Measurements from ENCODE around the gene BTBD16. TPM values are rescaled to one million over a fixed set of nuclear protein-coding genes. Genes with fewer than 3 reads are reported as not detected.

BTBD16 gene
- total and polyA plus RNA-seq, 2 of the 4 experiments (the other 2 are of a cell fraction) = not detected

- in situ Hi-C loops (cut with MboI; ENCODE audit: low sequenced_read_pairs) (no loop called here), dilution Hi-C loops (cut with HindIII; ENCODE audit: low sequenced_read_pairs, unreplicated experiment) (no loop called here), intact Hi-C loops (cut with micrococcal nuclease) (no loop called here)
- CTCF ChIA-PET = interaction anchor here (0.8 to 0.9 kb wide), 2 partner anchors 10 to 141 kb away, joined by 3 to 4 read pairs; no protein-coding TSS in a partner anchor
- Histone ChIP-seq H3K9me3 (ENCODE audit: control insufficient read depth, insufficient read depth, low read length) (no peaks in the 10 kb centered on the region), H3K4me3 (ENCODE audit: insufficient read depth, low read depth, low read length) (no peak overlapping the region), H3K4me2 (ENCODE audit: low read depth, low read length) (no peak overlapping the region), H3K4ac (ENCODE audit: low read depth, low read length) (no peak overlapping the region), H2BK15ac (ENCODE audit: low read depth, low read length) (no peak overlapping the region), H3K36me3 (ENCODE audit: control insufficient read depth, insufficient read depth, low read length) (no peaks in the 10 kb centered on the region), H2AK9ac (replicated peaks; ENCODE audit: low read depth, low read length, poor library complexity) (no peak overlapping the region), H3K18ac (ENCODE audit: low read depth, low read length) (no peak overlapping the region), H4K91ac (ENCODE audit: insufficient read depth, low read depth, low read length) (no peak overlapping the region), H3K4me1 (ENCODE audit: control insufficient read depth, insufficient read depth, low read length) (no peaks in the 10 kb centered on the region), H2BK5ac (ENCODE audit: low read depth, low read length, poor library complexity, severe bottlenecking) (no peak overlapping the region), H2AFZ (replicated peaks; ENCODE audit: low read length, poor library complexity) (no peak overlapping the region), H3K79me1 (ENCODE audit: low read depth in 1 of 2, low read length in 2 of 2) (no peaks in the 10 kb centered on the region), H4K20me1 (ENCODE audit: insufficient read depth, low read length) (no peaks in the 10 kb centered on the region), H3K23ac (ENCODE audit: low read depth, low read length) (no peak overlapping the region), H4K5ac (ENCODE audit: low read depth, low read length) (no peak overlapping the region), H2BK120ac (ENCODE audit: low read depth, low read length) (no peak overlapping the region), H2AK5ac (ENCODE audit: low read depth, low read length) (no peak overlapping the region), H3K9me1 (ENCODE audit: insufficient read depth, low read length) (0 out of 2 replicates have a peak, but pooled peaks cover 2% of the 10 kb centered on the region), H3K27me3 (ENCODE audit: control insufficient read depth, insufficient read depth, low read length) (peaks cover 17% of the 10 kb centered on the region; the same call in 1 of the 2 replicates), H3K14ac (replicated peaks; ENCODE audit: low read depth, low read length) (no peak overlapping the region), H3K56ac (ENCODE audit: extremely low read depth, insufficient read depth, low read length) (no peak overlapping the region), H3K9ac (ENCODE audit: low read depth, low read length) (no peak overlapping the region), H2BK20ac (ENCODE audit: low read depth, low read length) (no peak overlapping the region), H4K8ac (ENCODE audit: low read depth in 2 of 2, low read length in 2 of 2) (no peak overlapping the region), H3K27ac (ENCODE audit: insufficient read depth, low read length) (no peak overlapping the region)
- TF ChIP-seq RCOR1 (IDR thresholded peaks at IDR 0.05; ENCODE audit: insufficient replicate concordance, low read length) (no peak), MAZ (IDR thresholded peaks at IDR 0.05; ENCODE audit: borderline replicate concordance, low read depth, low read length) (no peak)
- ATAC-seq (ENCODE audit: low read depth) (no peak), DNase-seq (no peak)
- BruUV-seq (replicated peaks) = no TSS peak
- POLR2A ChIA-PET (ENCODE audit: unreplicated experiment) = no interaction called here
- 48% methylated on average over 2 of the region's 4 CpGs; no CpG with 5 or more reads in 1 of the 2 experiments for WGBS, 2 experiments (ENCODE audit: extremely low coverage in 2 of 2, insufficient read length in 1 of 2)
These were observed 22.9 kb downstream of the BTBD16 start for GRCh38 chr10:122293961-122294380.

Measured in IMR-90 (cell line).